PC-9 (cell line): Measurements from ENCODE around the gene LAMC1. TPM values are rescaled to one million over a fixed set of nuclear protein-coding genes. Genes with fewer than 3 reads are reported as not detected.

Source experiments
- BruUV-seq: library from RNA; stranded (reverse); fragments of 400-500 nt; replicated peaks from 2 replicates; lab custom pipeline; 2021; lab: Mats Ljungman, UMichigan
- CTCF ChIA-PET: fragments of 300-600 bp; sonication (Branson Sonifier 250); formaldehyde crosslinking; loops from one replicate; lab custom pipeline; 2022; ENCODE audit warnings: antibody characterized with exemption; lab: Charles Lee
- POLR2A ChIA-PET: fragments of 300-600 bp; sonication (Branson Sonifier 250); formaldehyde crosslinking; loops from one replicate; lab custom pipeline; 2022; ENCODE audit warnings: antibody characterized with exemption; ENCODE audit not compliant: unreplicated experiment; lab: Charles Lee
- DNase-seq, 2 experiments: peaks; one replicate each; pipeline versions ENCODE4 v3.0.0 to v3.0.0-alpha.2; 2015 to 2022; ENCODE audit warnings: mixed read lengths in 1 of 2
- H2AFZ ChIP-seq: fragments of 200-600 bp; sonication (generic); 2 replicates; pipeline ENCODE4 v1.8.1; 2017; ENCODE audit warnings: antibody characterized with exemption
- H3F3A ChIP-seq: fragments of 200-600 bp; sonication (generic); 2 replicates; pipeline ENCODE4 v1.8.1; 2017; ENCODE audit warnings: antibody characterized with exemption, mild to moderate bottlenecking, low read depth; ENCODE audit not compliant: insufficient read depth
- H3K27ac ChIP-seq: fragments of 200-600 bp; sonication (generic); 2 replicates; pipeline ENCODE4 v1.6.1; 2016; ENCODE audit warnings: mixed run types
- H3K27me3 ChIP-seq: fragments of 200-600 bp; sonication (generic); 2 replicates; pipeline ENCODE4 v1.6.1; 2016; ENCODE audit warnings: low read depth, mixed run types; ENCODE audit not compliant: insufficient read depth
- H3K36me3 ChIP-seq: fragments of 200-600 bp; sonication (generic); 2 replicates; pipeline ENCODE4 v1.6.1; 2016; ENCODE audit warnings: low read depth, mixed run types
- H3K4me1 ChIP-seq: fragments of 200-600 bp; sonication (generic); replicated peaks from 2 replicates; pipeline ENCODE4 v1.6.1; 2016; ENCODE audit warnings: mixed run types; ENCODE audit not compliant: insufficient read depth
- H3K4me2 ChIP-seq: fragments of 200-600 bp; sonication (generic); 2 replicates; pipeline ENCODE4 v1.6.1; 2017; ENCODE audit warnings: mixed run types
- H3K4me3 ChIP-seq: fragments of 200-600 bp; sonication (generic); 2 replicates; pipeline ENCODE4 v1.6.1; 2016; ENCODE audit warnings: mixed run types
- H3K79me2 ChIP-seq: fragments of 200-600 bp; sonication (generic); 2 replicates; pipeline ENCODE4 v1.6.1; 2017; ENCODE audit warnings: low read depth, mixed run types
- H3K9me2 ChIP-seq: fragments of 200-600 bp; sonication (generic); 2 replicates; pipeline ENCODE4 v1.8.1; 2017; ENCODE audit warnings: mild to moderate bottlenecking; ENCODE audit not compliant: insufficient read depth
- H3K9me3 ChIP-seq: fragments of 200-600 bp; sonication (generic); 2 replicates; pipeline ENCODE4 v1.8.1; 2016; ENCODE audit warnings: low read depth; ENCODE audit not compliant: insufficient read depth
- H4K20me1 ChIP-seq: fragments of 200-600 bp; sonication (generic); 2 replicates; pipeline ENCODE4 v1.8.1; 2017; ENCODE audit not compliant: insufficient read depth
- EZH2 ChIP-seq: fragments of 200-600 bp; sonication (generic); IDR thresholded peaks from 2 replicates; pipeline ENCODE4 v1.8.0; 2017; ENCODE audit warnings: antibody characterized with exemption, low read depth
- intact Hi-C: fragments of 100-400 bp; cut with micrococcal nuclease; formaldehyde crosslinking; loops from one replicate; pipeline ENCODE4 v1.10.0; 2022; ENCODE audit not compliant: unreplicated experiment
- total RNA-seq: library from RNA; stranded (reverse); gene quantifications from 2 replicates; pipeline ENCODE4 v1.2.3, GENCODE V29; 2021
- TF ChIP-seq, protein P1 (sequence below): fragments of 200-600 bp; sonication (generic); conservative IDR thresholded peaks from 2 replicates; pipeline ENCODE4 v1.6.1; 2017; ENCODE audit warnings: mixed run types, antibody characterized with exemption, mild to moderate bottlenecking, moderate library complexity

The LAMC1 gene
- total RNA-seq, 1 experiment from 2014 or later = 95.5 TPM

DNA sequence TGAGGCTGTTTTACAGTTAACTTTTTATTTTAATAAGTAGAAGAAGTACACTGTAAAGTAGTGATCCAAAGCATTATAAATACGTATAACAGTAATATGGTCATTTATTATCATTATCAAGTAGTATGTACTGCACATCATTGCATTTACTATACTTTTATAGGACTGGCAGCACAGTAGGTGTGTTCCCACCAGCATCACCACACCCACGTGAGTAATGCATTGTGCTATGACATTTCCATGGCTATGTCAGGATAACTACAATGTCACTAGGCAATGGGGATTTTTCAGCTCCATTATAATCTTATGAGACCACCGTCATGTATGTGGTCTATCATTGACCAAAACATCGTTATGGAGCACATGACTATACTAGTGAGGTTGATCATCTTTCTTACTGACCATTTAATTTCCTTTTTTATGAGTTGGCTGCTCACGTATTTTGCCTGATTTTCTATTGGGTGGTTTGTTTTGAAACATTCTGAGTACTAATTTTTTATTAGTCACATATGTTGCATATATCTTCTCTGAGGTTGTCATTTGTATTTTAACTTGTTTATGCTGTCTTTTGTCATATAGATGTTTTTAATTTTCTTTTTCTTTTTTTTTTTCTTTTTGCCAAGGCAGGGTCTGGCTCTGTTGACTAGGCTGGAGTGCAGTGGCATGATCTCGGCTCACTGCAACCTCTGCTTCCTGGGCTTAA, 44.9 kb upstream of the LAMC1 start:
- no peaks in the 10 kb centered on the region for H3K9me3 ChIP-seq
- H2AFZ ChIP-seq = no peak overlapping the region
- intact Hi-C loops = no loop called here
- H3F3A ChIP-seq = peaks cover 6% of the 10 kb centered on the region; the same call in 1 of the 2 replicates
- no peak overlapping the region for H3K4me3 ChIP-seq
- peaks cover 4% of the 10 kb centered on the region; the same call in 1 of the 2 replicates for H3K9me2 ChIP-seq
- no peaks in the 10 kb centered on the region for H3K27me3 ChIP-seq
- H3K36me3 ChIP-seq = no peaks in the 10 kb centered on the region
- ChIA-PET POLR2A (no interaction called here), CTCF (no interaction called here)
- no peaks in the 10 kb centered on the region for H4K20me1 ChIP-seq
- H3K27ac ChIP-seq = no peak overlapping the region
- no peak for TF ChIP-seq EZH2
- TF ChIP-seq, protein P1, sequence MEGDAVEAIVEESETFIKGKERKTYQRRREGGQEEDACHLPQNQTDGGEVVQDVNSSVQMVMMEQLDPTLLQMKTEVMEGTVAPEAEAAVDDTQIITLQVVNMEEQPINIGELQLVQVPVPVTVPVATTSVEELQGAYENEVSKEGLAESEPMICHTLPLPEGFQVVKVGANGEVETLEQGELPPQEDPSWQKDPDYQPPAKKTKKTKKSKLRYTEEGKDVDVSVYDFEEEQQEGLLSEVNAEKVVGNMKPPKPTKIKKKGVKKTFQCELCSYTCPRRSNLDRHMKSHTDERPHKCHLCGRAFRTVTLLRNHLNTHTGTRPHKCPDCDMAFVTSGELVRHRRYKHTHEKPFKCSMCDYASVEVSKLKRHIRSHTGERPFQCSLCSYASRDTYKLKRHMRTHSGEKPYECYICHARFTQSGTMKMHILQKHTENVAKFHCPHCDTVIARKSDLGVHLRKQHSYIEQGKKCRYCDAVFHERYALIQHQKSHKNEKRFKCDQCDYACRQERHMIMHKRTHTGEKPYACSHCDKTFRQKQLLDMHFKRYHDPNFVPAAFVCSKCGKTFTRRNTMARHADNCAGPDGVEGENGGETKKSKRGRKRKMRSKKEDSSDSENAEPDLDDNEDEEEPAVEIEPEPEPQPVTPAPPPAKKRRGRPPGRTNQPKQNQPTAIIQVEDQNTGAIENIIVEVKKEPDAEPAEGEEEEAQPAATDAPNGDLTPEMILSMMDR = no peak
- peaks cover 10% of the 10 kb centered on the region for H3K4me1 ChIP-seq
- BruUV-seq = no TSS peak
- DNase-seq = no peak
- no peak overlapping the region for H3K4me2 ChIP-seq
- H3K79me2 ChIP-seq = no peaks in the 10 kb centered on the region

DNA sequence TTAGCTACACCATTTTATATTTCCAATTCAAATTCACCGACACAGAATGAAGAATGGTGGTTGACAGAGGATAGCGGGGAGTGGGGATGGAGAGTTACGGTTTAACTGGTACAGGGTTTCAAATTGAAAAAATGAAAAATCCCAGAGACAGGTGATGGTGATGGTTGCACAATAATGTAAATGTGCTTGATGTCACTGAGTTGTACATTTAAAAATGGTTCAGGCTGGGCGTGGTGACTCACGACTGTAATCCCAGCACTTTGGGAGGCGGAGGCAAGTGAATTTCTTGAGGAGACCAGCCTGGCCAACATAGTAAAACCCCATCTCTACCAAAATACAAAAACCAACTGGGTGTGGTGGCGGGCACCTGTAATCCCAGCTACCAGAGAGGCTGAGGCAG, 39.1 kb upstream of the LAMC1 start:
- ChIA-PET CTCF (no interaction called here), POLR2A (interaction anchor here (0.7 kb wide), 1 partner anchor 63 kb away, joined by 3 read pairs; no protein-coding TSS in a partner anchor)
- Histone ChIP-seq H3K79me2 (no peaks in the 10 kb centered on the region), H3K27ac (no peak overlapping the region), H3K4me1 (no peaks in the 10 kb centered on the region), H2AFZ (no peak overlapping the region), H3F3A (peaks cover 3% of the 10 kb centered on the region; the same call in 1 of the 2 replicates), H3K9me2 (peaks cover 4% of the 10 kb centered on the region; the same call in 1 of the 2 replicates), H4K20me1 (no peaks in the 10 kb centered on the region), H3K36me3 (no peaks in the 10 kb centered on the region), H3K27me3 (no peaks in the 10 kb centered on the region), H3K4me2 (no peak overlapping the region), H3K9me3 (no peaks in the 10 kb centered on the region; the same call in 1 of the 2 replicates), H3K4me3 (no peak overlapping the region)
- BruUV-seq = no TSS peak
- intact Hi-C loops = no loop called here
- no peak for DNase-seq
- TF ChIP-seq EZH2 = no peak
- TF ChIP-seq, protein P1 = no peak

GRCh38 chr1:182984621-182985020, 38.6 kb upstream of the LAMC1 start:
- Histone ChIP-seq H3K27me3 (no peaks in the 10 kb centered on the region), H3K9me2 (peaks cover under 1% of the 10 kb centered on the region; the same call in 1 of the 2 replicates), H4K20me1 (no peaks in the 10 kb centered on the region), H3K9me3 (no peaks in the 10 kb centered on the region; the same call in 1 of the 2 replicates), H3K4me1 (no peaks in the 10 kb centered on the region), H3K4me2 (no peak overlapping the region), H2AFZ (no peak overlapping the region), H3K4me3 (no peak overlapping the region), H3K27ac (no peak overlapping the region), H3K79me2 (no peaks in the 10 kb centered on the region), H3F3A (no peaks in the 10 kb centered on the region; the same call in 1 of the 2 replicates), H3K36me3 (no peaks in the 10 kb centered on the region)
- POLR2A ChIA-PET = interaction anchor here (0.7 kb wide), 1 partner anchor 62 kb away, joined by 3 read pairs; no protein-coding TSS in a partner anchor
- intact Hi-C loops = no loop called here
- TF ChIP-seq, protein P1 = no peak
- no peak for TF ChIP-seq EZH2
- no peak for DNase-seq
- CTCF ChIA-PET = no interaction called here
- BruUV-seq = no TSS peak
